Peyer's patch (tissue), 4 donors: ENCODE measurements around the gene PI4KA. TPM values are rescaled to one million over a fixed set of nuclear protein-coding genes. Genes with fewer than 3 reads are reported as not detected.

ENCODE experiments used
- DNase-seq, 3 donors: peaks; one replicate each; pipeline ENCODE4 v3.0.0-alpha.2; 2017 to 2019
- H3K27ac ChIP-seq, 4 donors: fragments of 200-600 bp; sonication (generic); one replicate each; pipeline ENCODE4 v1.5.1; 2016 to 2019
- H3K27me3 ChIP-seq, 2 donors: fragments of 200-600 bp; sonication (generic); one replicate each; pipeline ENCODE4 v1.5.1; 2019
- H3K36me3 ChIP-seq, 3 donors: fragments of 200-600 bp; sonication (generic); one replicate each; pipeline ENCODE4 v1.5.1; 2016 to 2019
- H3K4me1 ChIP-seq, 4 donors: fragments of 200-600 bp; sonication (generic); one replicate each; pipeline ENCODE4 v1.5.1; 2016 to 2019
- H3K4me3 ChIP-seq, 4 donors: fragments of 200-600 bp; sonication (generic); 1 replicate in 3 of 4; 2 replicates in 1 of 4; pipeline ENCODE4 v1.5.1; 2016 to 2019; ENCODE audit warnings: mild to moderate bottlenecking in 1 of 4
- H3K9me3 ChIP-seq, 4 donors: fragments of 200-600 bp; sonication (generic); one replicate each; pipeline ENCODE4 v1.5.1; 2016 to 2019; ENCODE audit warnings: mild to moderate bottlenecking in 1 of 4
- CTCF ChIP-seq, 6 experiments: fragments of 450-650 bp in 4 of 6; fragments of 200-600 bp in 2 of 6; sonication (generic) in 1 of 6; IDR thresholded peaks; one replicate each; pipeline ENCODE4 v1.5.1; 2017 to 2019; ENCODE audit warnings: antibody characterized with exemption in 6 of 6, mild to moderate bottlenecking in 3 of 6, moderate library complexity in 1 of 6
- POLR2A ChIP-seq, 2 donors: fragments of 450-650 bp; IDR thresholded peaks; one replicate each; pipeline ENCODE4 v1.5.1; 2017; ENCODE audit warnings: antibody characterized with exemption in 2 of 2, mild to moderate bottlenecking in 2 of 2, moderate library complexity in 2 of 2
- total RNA-seq, 4 donors: library from RNA; depleted of rRNA; stranded (reverse); fragments of >200 nt; gene quantifications; one replicate each; pipeline ENCODE4 v1.1.0, GENCODE V29; 2016

Gene PI4KA
- total RNA-seq, 4 donors from 2014 or later: 99.7 to 184 (median 161) TPM

GRCh38 chr22:20873214-20873613 is 14.6 kb upstream of the PI4KA start:
- Histone ChIP-seq H3K4me3 (no peak overlapping the region), H3K36me3 (peaks cover 0 to 52% (median 0%) of the 10 kb centered on the region in 3 donors), H3K4me1 (no peaks in the 10 kb centered on the region), H3K27me3 (no peaks in the 10 kb centered on the region), H3K27ac (no peak overlapping the region), H3K9me3 (no peaks in the 10 kb centered on the region)
- no peak for TF ChIP-seq POLR2A (IDR thresholded peaks at IDR 0.05)
- TF ChIP-seq CTCF (IDR thresholded peaks at IDR 0.05): no peak
- DNase-seq: no peak

- DNase-seq: no peak
- Histone ChIP-seq H3K27me3 (no peaks in the 10 kb centered on the region), H3K4me1 (peaks cover 0 to 26% (median 0%) of the 10 kb centered on the region in 4 donors), H3K27ac (peak overlapping the region in 1 of 4 donors; percentile 7), H3K9me3 (no peaks in the 10 kb centered on the region), H3K36me3 (peaks cover 0 to 30% (median 0%) of the 10 kb centered on the region in 3 donors), H3K4me3 (no peak overlapping the region)
- no peak for TF ChIP-seq POLR2A (IDR thresholded peaks at IDR 0.05)
- no peak for TF ChIP-seq CTCF (IDR thresholded peaks at IDR 0.05)
Observed at GRCh38 chr22:20869234-20869633, 10.6 kb upstream of the PI4KA start.

GRCh38 chr22:20868025-20868962 is 9.7 kb upstream of the PI4KA start:
- no peak for DNase-seq
- H3K4me1 ChIP-seq: peaks cover 0 to 26% (median 0%) of the 10 kb centered on the region in 4 donors
- no peak overlapping the region for H3K4me3 ChIP-seq
- H3K9me3 ChIP-seq: no peaks in the 10 kb centered on the region
- TF ChIP-seq POLR2A (IDR thresholded peaks at IDR 0.05) (no peak), CTCF (IDR thresholded peaks at IDR 0.05) (no peak)
- peaks cover 0 to 25% (median 0%) of the 10 kb centered on the region in 3 donors for H3K36me3 ChIP-seq
- peak overlapping the region in 3 of 4 donors; percentile 43 to 78 (median 58) for H3K27ac ChIP-seq
- no peaks in the 10 kb centered on the region for H3K27me3 ChIP-seq

GRCh38 chr22:20867179-20868024 is 8.8 kb upstream of the PI4KA start:
- peak overlapping the region in 1 of 4 donors; percentile 11 for H3K4me3 ChIP-seq
- H3K4me1 ChIP-seq: peaks cover 0 to 26% (median 0%) of the 10 kb centered on the region in 4 donors
- no peak for TF ChIP-seq CTCF (IDR thresholded peaks at IDR 0.05)
- TF ChIP-seq POLR2A (IDR thresholded peaks at IDR 0.05): no peak
- peaks cover 0 to 18% (median 0%) of the 10 kb centered on the region in 3 donors for H3K36me3 ChIP-seq
- H3K9me3 ChIP-seq: no peaks in the 10 kb centered on the region
- H3K27ac ChIP-seq: peak overlapping the region; percentile 27 to 78 (median 50)
- DNase-seq: peak in 2 of 3 donors; percentile 54
- H3K27me3 ChIP-seq: no peaks in the 10 kb centered on the region

- no peak overlapping the region for H3K4me3 ChIP-seq
- H3K4me1 ChIP-seq: peaks cover 0 to 26% (median 0%) of the 10 kb centered on the region in 4 donors
- DNase-seq: no peak
- TF ChIP-seq POLR2A (IDR thresholded peaks at IDR 0.05): no peak
- TF ChIP-seq CTCF (IDR thresholded peaks at IDR 0.05): no peak
- H3K27me3 ChIP-seq: no peaks in the 10 kb centered on the region
- peaks cover 0 to 16% (median 0%) of the 10 kb centered on the region in 3 donors for H3K36me3 ChIP-seq
- peak overlapping the region; percentile 38 to 78 (median 50) for H3K27ac ChIP-seq
- no peaks in the 10 kb centered on the region for H3K9me3 ChIP-seq
Observed at GRCh38 chr22:20866736-20867135, 8.1 kb upstream of the PI4KA start.
